ENCODE results near the gene TCP11.
"Not testable (repeated sequence)": the region's sequence is repeated elsewhere in the genome, so short reads cannot be mapped to it uniquely, and the experiment has no call there.

Gene TCP11

DNA sequence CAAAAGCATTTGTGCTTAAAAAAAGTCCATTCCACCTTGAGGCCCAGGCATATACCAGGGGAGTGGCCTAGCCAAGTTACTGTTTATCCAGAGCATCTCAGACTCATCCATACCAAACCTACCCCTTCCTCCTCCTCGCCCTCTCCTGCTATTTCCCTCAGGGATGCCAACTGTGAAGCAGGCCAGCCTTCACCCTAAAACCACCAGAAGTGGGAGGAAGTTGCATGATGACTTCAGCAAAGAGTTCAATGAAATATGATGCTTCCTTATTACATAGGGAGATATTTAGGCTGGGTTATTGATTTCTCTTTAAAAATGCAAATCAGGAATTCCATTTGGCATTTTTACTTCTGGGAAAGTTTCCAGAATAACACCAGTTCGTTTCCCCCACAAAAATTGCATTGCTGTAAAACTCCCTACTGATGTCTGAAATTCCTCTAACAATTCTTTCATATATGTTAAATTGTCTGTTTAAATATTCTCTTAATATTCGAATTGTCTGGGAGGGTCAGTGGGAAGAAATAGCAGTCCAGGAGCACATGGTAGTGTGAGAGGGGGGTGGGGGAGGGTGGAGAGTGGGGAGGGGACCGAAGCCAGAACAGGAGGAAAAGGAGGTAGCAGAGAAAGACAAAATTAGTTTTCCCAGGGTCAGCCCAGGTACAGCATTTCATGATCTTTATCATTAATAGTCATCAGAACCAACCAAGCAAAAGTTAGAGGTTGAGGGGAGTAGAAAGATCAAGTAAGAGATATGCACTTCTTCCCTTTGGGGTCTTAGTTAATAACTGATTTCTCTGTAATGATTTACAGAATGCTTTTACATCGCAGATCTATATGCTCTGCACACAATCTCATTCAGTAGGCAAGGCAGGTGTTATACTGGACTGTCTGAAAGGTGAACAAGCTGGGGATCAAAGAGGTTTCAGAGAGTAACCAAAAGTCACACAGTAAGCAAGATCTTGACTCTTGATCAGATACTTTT lies 1.7 kb upstream of the TCP11 start:
- DNase-seq = peak; percentile 74

DNA sequence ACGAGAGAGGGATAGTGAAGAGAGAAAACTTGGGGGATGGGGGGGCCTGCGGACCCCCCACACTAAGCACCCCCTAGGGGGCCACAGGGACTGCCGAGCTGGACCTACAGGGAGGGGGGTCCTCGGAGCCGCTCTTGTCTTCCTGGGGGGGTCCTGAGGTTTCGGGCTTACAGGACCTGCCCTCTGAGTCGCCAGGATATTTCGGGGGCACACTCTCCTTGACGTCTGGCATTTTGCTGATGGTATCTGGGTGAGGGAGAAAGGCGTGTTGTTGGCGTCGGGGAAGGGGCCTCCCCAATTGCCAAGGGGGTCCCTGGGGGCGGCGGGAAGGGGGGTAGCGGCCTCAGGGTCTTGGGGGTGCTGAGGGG lies 516 bp downstream of the TCP11 start:
- no peak for DNase-seq

- DNase-seq = peak; percentile 78
These were observed 1.1 kb downstream of the TCP11 start for GRCh38 chr6:35139924-35140638.

- DNase-seq = no peak
These were observed 1.7 kb downstream of the TCP11 start for GRCh38 chr6:35139470-35139869.

GRCh38 chr6:35138191-35138590 lies 2.9 kb downstream of the TCP11 start:
- not testable (repeated sequence) for DNase-seq

GRCh38 chr6:35136185-35136584 lies 5.0 kb downstream of the TCP11 start:
- no peak for DNase-seq

GRCh38 chr6:35128496-35128895 lies 12.6 kb downstream of the TCP11 start:
- DNase-seq = no peak

DNA sequence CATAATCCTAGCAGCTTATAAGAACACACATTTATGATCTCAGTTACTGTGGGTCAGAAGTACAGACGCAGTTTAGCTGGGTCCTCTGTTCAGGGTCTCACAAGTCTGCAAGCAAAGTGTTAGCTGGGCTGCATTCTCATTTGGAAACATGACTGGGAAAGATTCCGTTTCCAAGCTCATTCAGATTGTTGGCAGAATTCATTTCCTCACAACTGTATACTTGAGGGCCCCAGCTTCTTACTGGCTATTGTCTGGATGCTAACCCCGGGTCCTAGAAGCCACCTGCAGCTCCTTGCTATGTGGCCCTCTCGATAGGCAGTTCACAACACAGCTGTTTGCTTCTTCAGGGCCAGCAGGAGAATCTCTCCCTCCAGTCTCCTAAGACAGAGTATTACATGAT lies 13.1 kb downstream of the TCP11 start:
- DNase-seq = no peak

DNA sequence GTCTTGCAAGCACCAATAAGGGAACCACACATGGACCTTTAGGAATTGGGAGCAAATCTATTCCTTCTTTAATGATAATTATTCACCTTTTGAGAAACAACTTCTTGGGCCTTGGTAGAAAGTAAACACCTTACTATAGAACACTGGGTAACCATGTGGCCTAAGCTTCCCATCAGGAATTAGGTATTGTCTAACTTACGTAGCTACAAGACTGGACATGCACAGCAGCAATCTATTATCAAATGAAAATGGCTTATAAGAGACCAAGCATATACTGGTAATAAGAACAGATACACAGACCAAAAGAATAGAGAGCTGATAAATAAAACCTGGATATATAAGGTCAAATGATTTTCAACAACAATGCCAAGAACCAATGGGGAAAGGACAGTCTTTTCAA lies 16.8 kb downstream of the TCP11 start:
- DNase-seq = no peak

DNA sequence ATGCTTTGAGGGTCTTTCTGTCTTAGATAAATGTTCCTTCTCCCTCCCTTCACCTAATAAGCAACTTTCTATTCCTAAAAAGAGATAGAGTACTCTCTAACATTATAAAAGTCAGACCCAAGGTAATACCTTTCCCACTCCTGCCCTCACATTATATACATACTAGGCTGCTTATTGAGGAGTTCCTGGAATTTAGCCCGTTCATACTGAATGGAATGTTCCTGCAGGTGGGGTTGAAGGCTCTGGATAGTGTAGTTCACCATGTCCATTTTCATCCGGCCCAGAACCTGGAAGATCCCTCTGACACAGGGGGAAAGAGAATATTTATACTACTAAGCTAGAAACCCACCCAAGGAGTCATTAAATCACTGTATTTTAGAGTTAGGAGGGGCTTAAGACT lies 20.4 kb downstream of the TCP11 start:
- DNase-seq = no peak

DNA sequence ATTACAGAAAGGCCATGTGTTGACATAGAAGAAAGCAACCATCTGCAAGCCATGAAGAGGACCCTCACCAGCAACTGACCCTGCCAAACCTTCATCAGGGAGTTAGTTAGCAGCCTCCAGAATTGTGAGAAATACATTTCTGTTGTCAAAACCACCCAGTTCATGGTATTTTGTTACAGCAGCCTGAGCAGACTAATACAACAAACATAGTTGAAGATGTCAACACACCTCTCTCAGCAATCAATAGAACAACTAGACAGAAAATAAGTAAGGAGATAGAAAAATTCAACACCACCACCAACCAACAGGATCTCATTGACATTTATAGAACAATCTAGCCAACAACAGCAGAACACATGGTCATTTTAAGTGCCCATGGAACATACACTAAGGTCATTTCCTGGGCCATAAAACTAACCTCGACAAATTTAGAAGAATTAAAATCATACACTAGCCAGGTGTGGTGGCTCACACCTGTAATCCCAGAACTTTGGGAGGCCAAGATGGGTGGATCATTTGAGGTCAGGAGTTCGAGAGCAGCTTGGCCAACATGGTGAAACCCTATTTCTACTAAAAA lies 32.7 kb downstream of the TCP11 start:
- no peak for DNase-seq

GRCh38 chr6:35107761-35108160 lies 33.4 kb downstream of the TCP11 start:
- not testable (repeated sequence) for DNase-seq

DNA sequence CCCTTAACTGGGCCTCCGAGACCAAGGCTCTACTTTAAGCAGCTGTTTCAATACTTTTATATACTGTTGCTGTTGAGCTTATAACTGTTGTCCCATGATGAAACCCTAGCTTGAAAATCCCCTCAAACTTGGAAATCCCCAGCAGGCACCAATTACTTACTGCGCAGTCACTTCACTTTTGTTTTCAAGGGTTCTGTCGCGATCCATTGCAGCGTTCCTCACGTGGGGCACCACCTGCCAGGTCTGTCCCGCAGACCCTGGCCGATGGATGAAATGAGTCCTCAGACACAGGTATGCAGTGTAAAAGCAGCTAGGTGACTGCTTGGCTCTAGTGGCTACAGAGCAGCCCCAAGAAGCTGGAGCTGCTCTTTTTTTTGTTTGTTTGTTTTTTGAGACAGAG lies 33.9 kb downstream of the TCP11 start:
- DNase-seq = not testable (repeated sequence)

DNA sequence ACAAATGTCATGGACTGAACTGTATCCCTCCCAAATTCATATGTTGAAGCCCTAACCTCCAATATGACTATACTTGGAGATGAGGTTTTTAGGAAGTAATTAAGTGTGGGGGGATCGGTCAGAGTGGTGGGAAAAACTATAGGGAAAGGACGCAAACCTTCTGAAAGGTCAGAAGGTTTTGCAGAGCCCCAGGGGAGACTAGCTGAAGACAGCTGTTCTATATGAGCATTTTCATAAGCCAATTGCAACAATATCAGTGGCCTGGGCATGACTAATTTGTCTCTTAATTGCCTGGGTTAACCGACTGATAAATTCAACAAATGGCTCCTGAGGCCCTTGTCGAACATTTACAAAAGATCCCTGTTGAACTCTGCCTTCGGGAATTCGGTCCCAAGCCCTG lies 35.1 kb downstream of the TCP11 start:
- not testable (repeated sequence) for DNase-seq

DNA sequence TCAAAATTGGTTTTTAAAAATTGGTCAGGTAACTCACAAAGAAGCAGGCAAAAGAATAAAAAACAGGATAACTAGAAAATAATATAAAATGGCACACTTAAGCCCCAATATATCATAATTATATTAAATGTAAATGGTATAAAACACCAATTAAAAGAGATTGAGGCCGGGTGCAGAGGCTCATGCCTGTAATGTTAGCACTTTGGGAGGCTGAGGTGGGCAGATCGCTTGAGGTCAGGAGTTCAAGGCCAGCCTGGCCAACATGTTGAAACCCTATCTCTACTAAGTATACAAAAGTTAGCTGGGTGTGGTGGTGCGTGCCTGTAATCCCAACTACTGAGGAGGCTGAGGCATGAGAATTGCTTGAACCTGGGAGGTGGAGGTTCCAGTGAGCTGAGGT lies 36.1 kb downstream of the TCP11 start:
- no peak for DNase-seq

DNA sequence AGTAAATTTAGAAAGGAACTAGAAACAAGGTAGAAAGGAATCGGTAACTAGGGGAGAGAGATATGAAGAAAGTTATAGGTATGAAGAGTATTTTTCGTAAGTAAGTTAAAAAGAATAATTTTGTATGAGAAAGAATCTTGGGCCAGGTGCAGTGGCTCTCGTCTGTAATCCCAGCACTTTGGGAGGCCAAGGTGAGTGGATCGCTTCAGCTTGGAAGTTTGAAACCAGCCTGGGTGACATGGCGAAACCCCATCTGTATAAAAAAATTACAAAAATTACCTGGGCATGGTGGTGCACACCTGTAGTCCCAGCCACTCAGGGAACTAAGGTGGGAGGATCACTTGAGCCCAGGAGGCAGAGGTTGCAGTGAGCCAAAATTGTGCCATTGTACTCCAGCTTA lies 42.0 kb downstream of the TCP11 start:
- DNase-seq = no peak

DNA sequence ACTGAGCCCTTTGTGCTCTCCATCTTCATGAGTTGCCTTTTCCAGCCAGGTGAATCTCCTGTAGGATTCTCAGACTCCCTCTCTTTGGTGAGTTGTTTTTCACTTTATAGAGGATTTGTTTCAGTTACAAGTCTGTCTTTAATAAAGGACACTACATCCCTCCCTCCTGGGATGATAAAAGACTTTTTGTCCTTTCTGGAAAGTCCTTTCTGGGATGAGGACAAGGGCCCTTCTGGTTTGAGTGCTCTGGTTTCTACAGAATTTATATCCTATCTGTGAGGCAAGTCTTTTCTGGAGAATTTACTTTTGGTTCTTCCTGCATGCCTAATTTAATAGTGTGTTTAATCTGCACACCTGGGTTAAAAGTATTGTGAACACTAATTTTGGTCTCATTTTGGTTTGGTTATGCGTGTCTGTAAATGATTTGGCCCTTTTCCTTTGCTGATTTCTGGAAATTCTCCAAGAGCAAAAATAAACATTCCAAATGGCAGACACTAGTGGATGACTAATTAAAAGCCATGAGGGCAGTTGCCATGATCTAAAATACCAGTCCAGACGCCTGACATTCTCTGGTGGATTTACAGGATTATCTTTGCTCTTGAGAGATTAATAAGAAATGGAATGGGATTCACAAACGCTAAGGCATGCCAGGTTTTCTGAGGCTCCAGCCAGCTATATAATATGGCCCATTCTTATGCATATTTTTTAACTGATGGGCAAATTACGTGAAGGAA lies 44.8 kb downstream of the TCP11 start:
- peak; percentile 92 for DNase-seq

DNA sequence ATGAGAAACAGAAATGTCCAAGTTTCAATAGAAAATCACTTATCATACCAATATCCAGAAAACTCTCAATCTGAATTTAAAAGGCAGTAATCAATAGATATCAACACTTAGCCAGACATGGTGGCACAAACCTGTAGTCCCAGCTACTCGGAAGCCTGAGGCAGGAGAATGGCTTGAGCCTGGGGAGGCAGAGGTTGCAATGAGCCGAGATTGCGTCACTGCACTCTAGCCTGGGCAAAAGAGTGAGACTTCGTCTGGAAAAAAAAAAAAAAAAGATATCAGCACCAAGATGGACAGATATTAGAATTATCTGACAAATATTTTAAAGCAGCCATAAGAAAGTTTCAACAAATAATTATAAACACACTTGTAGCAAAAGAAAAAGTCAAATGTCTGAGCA lies 47.0 kb downstream of the TCP11 start:
- DNase-seq = no peak

DNA sequence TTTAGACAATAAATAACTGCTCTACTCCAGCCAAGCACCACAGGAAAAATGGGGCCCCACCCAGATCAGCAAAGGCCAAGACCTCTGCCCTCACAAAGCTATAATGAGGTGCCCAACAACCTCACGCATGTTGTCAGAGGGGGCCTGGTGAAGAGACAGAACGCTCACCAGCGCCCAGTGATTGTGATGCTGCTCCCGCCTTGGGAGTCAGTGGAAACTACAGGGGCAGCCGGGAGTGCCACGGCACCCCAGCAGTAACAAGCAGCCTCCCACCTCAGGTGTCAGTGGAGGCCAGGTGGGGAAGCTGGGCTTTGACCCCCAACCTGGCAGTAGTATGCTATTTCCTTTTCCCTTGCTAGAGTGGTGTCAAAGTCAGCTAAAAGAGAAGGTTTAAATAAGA lies 47.4 kb downstream of the TCP11 start:
- no peak for DNase-seq

DNA sequence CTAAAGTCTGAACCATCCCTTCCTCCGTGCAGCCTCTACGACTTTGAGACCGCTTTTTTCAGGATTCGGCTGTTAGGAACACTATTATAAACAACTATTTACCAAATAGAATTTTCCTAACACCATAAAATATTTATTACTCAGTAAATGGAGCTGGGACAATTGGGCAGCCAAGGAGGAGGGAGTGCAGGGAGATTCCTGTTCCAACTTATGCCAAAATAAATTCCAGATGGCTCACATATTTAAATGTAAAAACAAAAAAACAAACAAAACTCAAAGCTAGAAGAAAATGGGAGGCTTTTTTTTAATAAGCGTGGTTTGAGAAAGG lies 48.1 kb downstream of the TCP11 start:
- no peak for DNase-seq

DNA sequence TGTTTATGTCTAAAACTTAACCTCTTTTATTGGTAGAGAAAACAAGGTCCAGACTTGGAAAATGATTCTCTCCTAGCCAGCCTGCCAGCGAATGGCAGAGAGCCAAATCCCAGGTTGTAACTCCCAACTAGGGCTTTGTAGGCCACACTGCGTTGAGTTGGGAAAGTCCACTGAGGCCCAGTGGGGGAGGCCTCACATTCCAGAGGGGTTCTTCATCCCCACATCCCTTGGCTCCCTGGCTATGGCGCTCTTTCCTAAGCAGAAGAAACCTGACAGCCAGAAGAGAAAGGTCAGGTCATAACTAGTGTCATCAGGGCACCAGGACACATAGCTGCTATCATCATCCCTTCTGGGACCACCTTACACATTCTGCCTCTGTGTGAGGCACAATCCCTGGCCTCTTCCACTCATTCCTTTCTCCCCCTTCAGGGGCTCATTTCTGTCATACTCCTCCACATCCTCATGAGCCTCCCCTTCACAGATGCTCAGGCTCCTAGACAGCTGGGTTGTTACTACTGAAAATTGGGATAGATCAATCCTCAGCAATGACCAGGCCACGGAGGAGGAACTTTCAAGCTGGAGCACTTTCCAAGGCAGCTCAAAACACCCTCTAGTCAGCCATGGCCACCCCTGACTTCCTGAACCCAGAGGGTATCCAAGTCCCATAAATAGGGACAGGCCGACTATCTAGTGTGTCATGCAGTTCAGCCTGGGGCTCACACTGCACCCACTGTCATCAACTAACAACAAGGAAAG lies 48.6 kb downstream of the TCP11 start:
- DNase-seq = peak; percentile 86

- peak; percentile 27 for DNase-seq
These were observed 49.6 kb downstream of the TCP11 start for GRCh38 chr6:35091346-35092083.
